ENCODE measurements around the gene AOPEP.

DNA sequence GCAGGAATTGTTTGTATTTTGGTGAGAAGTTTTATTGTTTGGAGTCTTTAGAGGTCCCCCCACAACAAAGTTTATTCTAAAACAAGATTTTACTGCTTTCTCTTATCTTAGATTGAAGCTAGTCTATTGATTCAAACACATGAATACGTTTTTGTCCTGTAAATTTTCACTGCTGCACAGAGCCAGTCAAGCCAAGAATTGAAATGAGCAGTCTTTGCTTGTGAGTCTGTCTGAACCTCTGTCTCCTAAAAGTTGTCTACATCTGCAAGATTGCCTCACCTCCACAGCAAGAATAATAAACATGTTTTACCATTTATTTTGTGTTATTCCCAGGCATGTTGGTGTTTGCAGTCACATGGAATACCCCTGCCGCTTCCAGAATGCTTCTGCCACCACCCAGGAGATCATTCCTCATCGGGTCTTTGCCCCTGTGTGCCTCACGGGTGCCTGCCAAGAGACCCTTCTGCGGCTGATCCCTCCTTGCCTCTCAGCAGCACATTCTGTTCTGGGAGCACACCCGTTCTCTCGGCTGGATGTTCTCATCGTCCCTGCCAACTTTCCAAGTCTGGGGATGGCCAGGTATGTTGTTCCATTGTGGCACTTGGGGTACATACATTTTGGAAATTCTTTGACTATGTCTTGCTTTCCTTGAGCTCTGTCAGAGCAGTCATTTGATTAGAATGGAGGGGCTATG is 74.1 kb downstream of the AOPEP start:
- TF ChIP-seq, protein P1, sequence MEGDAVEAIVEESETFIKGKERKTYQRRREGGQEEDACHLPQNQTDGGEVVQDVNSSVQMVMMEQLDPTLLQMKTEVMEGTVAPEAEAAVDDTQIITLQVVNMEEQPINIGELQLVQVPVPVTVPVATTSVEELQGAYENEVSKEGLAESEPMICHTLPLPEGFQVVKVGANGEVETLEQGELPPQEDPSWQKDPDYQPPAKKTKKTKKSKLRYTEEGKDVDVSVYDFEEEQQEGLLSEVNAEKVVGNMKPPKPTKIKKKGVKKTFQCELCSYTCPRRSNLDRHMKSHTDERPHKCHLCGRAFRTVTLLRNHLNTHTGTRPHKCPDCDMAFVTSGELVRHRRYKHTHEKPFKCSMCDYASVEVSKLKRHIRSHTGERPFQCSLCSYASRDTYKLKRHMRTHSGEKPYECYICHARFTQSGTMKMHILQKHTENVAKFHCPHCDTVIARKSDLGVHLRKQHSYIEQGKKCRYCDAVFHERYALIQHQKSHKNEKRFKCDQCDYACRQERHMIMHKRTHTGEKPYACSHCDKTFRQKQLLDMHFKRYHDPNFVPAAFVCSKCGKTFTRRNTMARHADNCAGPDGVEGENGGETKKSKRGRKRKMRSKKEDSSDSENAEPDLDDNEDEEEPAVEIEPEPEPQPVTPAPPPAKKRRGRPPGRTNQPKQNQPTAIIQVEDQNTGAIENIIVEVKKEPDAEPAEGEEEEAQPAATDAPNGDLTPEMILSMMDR (IDR thresholded peaks at IDR 0.05): no peak
- TF ChIP-seq POLR2AphosphoS5 (IDR thresholded peaks at IDR 0.05) (no peak), EP300 (IDR thresholded peaks at IDR 0.05) (no peak)

Data from upper lobe of left lung (tissue), 4 donors.